ENCODE results near the gene ZNF418.
"Not testable (repeated sequence)": the region's sequence is repeated elsewhere in the genome, so short reads cannot be mapped to it uniquely, and the experiment has no call there.

ZNF418 gene

DNA sequence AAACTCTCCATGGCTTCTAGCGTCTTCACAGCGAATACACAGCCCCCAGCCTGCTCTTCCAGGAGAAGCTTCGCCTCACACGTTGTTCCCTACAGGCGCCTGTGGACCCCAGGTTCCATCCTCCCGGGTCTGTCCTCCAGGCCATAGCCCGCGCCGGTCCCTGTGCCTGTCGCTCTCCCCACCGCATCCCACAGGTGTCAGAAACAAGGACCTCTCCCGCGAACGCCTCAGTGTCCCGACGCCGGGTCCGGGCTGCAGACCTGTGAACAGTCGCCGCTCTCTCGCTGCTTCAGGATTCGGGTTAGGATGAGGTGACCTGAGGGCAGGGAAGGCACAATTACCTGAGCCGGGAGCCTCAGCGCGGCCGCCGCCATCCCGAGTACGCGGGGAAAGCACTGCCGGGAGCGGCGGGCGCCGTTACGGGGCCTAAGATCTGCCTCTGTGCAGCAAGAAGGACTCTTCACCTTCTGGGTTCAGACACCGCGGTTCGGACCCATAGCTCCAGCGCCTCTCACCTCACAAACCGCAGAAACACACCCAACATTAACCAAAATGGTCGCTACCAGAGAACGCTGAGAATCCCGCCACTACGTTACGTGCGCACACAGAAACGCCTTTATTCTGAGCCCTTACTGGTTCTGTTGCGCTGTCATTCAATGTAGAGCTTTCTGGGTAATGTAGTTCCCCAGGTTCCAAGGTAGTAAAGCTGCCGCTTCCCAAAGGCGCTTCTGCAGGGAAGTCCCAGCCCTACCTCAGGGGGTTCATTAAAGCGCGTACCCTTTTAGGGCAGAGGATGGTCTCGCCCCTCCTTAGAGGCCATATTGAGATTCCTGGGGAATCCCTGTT is at the start of gene ZNF418:
Gene ZNF418 (minus strand): TSS at position 583 of the 846 bp plus-strand sequence. CDS start 1,580 bp downstream, outside the sequence.
- no peak for DNase-seq

DNA sequence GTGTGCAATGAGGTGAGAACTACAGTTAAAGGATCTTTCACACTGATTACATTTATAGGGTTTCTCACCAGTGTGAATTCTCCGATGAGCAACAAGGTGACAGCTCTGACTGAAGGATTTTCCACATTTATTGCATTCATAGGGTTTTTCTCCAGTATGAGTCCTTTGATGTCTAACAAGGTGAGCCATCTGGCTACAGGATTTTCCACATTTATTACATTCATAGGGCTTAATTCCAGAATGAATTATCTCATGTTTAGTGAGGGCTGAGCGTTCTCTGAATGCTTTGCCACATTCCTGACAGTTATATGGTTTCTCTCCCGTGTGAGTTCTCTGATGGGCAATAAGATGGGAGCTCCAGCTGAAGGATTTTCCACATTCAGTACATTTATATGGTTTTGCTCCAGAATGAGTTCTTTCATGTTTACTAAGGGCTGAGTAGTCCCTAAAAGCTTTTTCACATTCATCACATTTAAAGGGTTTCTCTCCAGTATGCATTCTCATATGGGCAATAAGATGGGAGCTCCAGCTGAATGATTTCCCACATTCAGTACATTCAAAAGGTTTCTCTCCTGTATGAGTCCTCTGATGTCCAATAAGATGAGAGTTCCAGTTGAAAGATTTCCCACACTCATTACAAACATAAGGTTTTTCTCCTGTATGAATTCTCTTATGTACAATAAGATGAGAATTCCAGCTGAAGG is 43.5 kb upstream of the ZNF418 start:
- DNase-seq = no peak

DNA sequence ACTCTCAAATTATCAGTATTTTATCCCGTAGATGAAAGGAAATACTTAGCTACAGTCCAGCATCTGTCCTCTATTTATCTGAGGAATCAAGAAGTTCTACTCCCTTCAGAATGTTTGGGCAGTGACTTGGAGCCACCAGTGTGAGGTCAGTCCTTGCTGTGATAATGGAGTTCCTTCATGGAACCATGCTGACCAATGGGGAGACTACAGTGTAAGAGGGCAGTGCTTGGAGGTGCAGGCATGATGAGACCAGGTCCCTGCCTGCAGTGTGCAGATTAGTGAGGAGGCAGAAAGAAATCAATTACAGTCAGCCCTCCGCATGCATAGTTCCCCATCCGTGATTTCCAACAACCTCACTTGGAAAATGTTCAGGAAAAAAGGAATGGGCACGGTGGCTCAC is 39.2 kb upstream of the ZNF418 start, which contains the start of gene C19orf18:
Gene C19orf18 (minus strand): TSS at position 101 of the 400 bp plus-strand sequence. CDS start 102 bp downstream, outside the sequence.
- no peak for DNase-seq

DNA sequence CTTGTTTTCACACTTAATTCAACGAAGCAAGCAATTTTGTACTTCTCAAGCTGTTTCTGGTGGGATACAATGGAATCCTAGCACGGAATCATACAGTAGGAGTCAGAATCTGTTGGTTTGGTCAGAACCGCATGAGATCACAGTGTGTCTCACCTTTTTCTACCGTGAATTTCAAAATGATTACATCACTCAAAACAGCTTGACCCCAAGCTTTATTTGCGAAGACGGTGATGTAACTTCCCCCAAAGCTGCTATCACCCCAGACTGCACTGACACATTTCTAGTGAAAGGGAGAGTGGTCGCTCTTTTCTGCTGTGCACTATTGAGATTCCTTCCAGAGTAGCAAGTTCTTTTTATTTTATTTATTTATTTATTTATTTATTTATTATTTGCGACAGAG is 29.6 kb upstream of the ZNF418 start:
- DNase-seq = no peak

DNA sequence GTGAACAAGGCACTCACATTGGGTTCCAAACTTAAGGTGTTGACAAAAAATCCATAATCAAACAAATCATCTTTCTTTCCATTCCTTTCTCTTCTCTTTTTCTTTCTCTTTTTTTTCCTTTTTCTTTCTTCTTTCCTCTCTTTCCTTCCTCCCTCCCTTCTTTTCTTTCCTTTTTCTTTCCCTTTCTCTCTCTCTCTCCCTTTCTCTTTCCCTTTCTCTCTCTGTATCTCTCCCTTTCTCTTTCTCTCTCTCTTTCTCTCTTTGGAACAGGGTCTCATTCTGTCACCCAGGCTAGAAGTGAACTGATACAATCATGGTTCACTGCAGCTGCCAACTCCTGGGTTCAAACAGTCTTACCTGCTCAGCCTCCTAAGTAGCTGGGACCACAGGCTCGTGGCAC is 26.6 kb upstream of the ZNF418 start:
- no peak for DNase-seq

DNA sequence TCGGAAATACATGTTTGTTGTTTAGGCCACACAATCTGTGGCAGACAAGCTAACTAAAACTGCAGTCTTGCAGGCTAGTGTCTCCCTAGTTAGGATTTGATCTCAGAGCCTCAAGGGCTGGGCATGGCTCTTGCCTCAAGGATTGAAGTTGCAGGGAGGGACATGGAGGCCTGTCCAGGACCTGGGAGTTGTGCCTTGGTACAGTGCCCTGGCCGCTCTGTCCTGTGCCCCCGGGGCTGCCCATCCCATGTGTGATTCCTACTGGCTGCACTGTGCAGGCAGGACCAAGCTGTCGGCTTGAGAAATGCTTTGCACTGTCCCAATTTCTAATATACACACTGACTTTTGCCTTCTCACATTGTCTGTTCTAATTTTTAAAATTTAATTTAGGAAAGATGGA is 19.8 kb upstream of the ZNF418 start:
- no peak for DNase-seq

DNA sequence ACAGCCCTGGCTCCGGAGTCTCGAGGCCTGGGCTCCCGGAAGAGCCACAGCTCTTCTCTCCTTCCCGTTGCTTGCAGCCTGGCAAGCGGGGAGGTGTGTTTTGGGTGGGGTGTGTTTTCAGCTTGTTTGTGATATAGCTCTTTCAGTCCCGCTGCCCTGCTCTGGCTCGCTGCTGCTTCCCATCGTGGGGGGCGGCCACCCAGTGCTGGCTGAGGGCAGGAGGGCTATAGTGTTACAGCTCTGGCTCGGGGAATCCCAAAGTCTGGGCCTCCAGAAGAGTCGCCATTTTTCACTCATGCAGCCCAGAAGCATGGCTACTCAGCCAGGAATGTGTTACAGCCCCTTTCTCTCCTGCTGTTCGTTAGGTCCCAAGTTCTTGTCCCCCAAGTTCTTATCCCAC is 14.5 kb upstream of the ZNF418 start:
- DNase-seq = no peak

DNA sequence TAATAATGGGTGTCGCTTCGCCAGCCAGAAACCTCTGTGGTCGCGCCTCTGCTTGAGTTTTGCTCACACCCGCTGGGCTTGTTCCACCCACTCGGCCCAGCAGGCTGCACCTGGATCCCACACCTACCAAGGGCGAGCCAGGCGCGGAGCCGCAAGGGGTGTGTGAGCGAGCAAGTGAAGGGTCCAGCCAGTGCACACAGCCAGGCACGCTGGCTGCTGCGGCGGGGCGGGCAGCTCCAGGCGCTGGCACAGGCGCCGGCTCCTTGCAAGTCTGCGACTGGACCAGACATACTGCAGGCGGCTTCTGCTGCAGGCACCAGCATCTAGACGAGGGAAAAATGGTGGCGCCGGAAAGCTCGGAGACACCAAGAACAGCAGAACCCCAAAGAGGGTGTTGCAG is 14.1 kb upstream of the ZNF418 start:
- no peak for DNase-seq

DNA sequence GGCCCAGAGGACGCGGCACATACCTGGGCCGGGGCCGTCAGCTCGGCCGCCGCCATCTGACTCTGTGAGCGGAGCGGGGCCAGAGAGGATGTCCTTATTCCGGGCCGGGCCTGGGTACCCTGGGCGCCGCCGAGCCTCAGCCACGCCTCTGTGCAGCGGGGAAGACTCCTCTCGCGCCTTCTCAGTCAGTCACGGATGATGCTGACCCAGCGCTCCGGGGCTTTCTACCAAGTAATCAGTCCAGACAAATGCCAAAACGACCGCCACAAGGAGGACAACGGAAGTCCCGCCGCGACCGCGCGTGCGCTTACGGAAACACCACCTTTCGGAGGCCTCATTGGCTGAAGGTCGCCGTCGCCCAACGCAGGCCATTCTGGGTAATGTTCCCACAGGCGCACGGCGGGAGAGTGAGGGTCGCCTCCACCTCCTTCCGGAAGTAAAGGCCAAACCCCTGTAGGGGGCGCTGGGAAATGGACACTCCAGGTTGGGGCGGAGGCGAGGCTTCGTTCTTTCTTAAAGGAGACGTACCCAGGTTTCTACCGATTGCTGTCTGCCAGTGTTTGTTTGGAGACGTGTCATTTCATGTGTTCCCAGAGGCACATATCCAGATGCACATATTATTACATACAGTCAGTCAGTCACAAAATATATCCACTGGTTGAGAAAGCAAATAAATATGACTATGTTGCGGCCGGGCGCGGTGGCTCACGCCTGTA is 12.4 kb upstream of the ZNF418 start, which contains the start of gene ZNF256:
Gene ZNF256 (minus strand): TSS at position 288 of the 716 bp plus-strand sequence. CDS start 232 bp downstream, at position 56.
- DNase-seq = no peak

DNA sequence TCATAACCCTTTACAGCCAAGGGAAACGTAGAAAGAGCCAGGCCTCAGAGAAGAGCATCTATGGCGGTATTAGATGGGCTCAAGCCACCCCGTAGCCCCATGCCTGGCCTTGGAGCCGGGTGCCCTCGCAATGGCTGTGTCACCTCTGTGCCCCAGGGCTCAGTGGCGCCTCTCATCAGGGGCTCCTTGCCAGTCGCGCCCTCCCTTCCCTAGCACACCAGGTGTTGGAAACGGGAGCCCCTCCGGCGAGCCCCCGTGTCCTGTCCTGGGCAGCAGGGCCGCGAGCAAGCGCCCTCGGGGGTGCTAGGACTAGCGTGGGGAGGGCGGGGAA is 11.9 kb upstream of the ZNF418 start:
- no peak for DNase-seq

DNA sequence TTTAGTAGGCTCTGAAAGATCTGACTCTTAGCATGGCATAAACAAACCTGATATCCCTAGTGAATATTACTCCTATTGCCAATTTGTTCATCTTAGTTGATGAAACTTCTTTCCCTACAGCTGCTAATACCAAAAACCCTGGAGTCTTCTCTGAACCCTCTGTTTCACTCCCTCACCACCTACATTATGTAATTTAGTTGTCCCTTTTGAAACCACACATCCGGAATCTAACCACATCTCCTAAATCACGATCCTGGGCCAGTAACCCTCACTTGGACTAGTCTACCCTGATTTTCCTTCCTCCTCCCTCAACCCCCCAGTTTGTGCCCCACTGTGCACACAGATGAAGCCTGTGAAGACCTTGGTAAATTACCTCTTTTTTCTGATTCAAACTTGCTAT is 11.1 kb upstream of the ZNF418 start:
- DNase-seq = no peak

DNA sequence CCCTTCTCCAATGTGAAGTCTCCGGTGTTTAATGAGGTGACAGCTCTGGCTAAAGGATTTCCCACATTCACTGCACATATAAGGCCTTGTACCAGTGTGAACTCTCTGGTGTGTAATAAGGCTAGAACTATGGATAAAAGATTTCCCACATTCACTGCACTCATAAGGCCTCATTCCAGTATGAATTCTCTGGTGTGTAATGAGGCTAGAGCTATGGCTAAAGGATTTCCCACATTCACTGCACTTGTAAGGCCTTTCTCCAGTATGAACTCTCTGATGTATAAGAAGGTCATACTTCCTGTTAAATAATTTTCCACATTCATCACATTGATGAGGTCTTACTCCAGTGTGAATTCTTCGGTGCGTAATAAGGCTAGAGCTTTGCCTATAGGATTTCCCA is 6.4 kb upstream of the ZNF418 start:
- no peak for DNase-seq

DNA sequence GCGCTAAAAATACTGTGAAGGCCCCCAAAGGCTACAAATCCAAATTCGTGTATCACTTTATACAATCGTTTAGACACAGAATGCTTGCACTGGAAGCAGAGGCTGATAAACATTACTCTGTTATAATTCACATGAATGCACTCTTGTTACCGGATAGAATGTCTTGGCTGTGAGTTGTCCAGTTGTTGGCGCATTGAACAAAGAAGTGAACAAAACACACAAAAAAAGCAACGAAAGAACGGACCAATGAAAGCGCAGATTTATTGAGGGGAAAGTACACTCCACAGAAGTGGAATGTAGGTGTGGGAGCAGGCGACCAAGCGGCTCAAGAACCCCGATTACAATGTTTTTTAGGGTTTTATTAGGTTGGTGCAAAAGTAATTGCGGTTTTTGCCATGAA is 529 bp upstream of the ZNF418 start:
- DNase-seq = no peak

DNA sequence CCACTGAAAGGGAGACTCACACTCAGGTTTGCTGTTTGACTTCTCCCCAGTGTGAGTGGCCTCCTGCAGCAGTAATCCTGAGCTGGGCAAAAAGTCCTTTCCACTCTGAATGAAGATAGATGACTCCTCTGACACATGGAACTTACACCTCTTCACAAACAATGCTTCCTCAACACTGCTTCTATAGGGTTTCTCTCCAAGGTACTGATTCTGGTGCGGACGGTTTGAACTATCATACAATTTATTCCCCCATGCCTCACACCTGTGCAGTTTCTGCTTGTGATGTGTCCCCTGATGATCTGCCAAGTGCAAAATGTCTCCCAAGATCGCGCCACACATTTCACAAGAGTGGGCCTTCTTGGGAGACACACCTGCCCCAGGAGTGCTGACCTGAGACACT is 7.6 kb downstream of the ZNF418 start:
- no peak for DNase-seq

DNA sequence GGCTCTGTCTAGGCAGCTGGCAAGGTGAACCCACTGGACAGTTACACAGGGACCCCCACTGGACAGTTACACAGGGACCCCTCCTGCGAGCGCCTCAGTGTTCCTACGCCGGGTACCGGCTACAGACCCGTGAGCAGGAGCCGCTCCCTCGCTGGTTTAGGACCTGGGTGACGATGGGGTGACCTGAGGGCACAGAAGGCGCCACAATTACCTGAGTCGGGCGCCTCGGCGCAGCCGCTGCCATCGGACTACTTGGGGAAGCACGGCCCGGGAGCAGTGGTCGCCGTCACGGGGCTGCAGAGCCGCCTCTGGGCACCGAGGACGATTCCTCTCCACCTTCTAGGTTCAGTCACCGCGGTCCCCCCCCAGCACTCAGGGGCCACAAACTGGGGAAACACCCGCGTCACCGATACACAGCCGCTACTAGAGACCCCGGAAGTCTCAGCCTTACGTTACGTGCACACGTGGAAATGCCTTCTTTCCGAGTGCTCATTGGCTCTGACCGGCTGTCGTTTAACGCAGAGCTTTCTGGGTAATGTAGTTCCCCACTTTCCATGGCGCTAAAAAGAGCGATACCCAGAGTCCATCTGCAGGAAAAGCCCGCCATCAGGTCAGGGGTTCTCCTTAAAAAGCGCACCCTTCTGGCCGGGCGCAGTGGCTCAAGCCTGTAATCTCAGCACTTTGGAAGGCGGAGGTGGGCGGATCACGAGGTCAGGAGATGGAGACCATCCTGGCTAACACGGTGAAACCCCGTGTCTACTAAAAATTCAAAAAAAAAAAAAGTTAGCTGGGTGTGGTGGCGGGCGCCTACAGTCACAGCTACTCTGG is 18.8 kb downstream of the ZNF418 start, which contains the start of gene ZNF417:
Gene ZNF417 (minus strand): TSS at position 425 of the 828 bp plus-strand sequence. CDS start 181 bp downstream, at position 244.
- not testable (repeated sequence) for DNase-seq

DNA sequence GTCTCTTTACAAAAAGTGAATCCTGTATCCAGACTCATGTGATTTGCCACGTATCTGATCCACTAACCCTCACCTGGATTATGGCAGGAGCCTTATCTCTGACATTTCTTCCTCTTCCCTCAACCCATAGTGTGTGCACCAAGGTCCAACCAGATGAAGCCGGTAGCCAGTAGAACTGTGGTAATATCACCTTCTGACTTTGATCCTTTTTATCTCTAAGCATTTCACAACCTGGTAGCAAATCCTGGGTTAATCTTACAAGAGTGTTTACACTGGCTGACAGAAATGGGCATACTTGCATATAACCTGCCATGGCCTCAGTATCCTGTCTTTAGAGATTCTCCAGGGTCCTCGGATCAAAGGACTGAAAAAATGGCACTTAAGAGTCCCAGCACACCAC is 20.7 kb downstream of the ZNF418 start:
- no peak for DNase-seq

DNA sequence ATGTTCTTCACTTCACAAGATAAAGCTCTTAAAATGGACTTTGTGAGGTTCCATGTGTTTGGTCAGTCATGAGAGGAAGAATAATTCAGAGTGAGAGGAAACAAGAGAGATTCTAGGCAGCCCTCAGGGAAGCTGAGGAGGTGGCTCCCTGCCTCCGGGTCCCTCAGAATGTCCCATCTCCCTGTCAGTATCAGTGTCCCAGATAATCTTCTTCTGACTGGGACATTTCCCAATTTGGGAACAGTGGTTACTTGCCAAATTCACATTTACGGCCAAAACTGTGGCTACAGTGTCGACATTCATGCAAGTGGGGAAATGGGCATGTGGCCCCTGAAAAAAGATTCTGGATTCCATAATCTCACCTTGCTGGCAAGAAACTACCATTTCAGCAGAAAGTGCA is 27.8 kb downstream of the ZNF418 start:
- no peak for DNase-seq

DNA sequence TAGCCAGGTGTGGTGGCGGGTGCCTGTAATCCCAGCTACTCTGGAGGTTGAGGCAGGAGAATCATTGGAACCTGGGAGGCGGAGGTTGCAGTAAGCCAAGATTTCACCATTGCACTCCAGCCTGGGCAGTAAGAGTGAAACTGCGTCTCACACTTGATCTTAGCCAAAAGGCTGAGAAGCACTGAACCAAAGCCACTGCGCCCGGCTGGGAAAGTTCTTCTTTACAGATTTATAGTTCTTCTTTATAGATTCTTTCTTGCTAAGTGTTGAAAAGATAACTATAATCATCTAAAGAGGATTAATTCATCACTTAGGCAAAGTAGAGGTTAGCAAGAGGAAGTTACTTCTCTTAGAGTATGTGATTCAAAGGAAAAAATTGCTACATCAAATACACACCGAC is 29.9 kb downstream of the ZNF418 start:
- DNase-seq = no peak

DNA sequence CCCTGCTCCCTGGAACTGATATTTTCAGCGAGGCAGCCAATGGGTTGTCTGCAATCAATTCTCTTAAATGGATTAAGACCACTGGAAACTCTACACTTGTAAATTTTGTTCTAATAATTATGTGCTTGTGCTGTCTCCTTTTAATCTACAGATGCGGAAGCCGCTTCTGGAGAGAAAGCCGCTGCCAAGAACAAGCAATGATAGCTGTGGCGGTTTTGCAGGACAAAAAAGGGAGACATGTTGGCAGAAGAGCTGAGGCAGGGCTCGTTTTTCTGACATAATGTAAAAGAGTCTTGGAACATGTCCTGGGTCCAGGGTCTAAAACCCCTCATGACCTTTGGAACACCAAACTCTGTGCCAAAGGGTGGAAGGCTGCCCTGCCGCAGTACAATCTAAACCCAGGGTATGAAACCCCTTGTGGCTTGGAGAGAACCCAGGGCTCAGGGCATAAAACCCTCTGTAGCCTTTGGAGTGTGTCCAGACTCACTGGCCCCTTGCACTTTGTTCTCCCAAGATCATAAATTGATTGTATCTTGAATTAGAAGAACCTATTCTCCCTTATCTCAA is 31.5 kb downstream of the ZNF418 start:
- DNase-seq = no peak

DNA sequence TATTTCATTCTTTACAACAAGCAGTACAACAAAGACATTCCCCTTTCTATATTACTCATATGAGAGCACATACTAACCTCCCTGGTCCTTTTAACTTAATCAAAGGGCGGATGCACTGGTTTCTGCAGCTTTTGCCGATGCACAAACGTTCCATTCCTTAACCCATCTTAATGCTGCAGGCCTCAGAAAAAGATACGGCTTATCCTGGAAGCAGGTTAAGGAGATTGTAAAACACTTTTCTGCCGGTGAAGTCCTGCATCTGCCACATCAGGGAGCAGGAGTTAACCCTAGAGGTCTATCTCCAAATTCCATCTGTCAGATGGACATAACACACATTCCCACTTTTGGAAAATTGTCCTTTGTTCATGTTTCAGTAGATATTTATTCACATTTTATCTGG is 34.9 kb downstream of the ZNF418 start:
- DNase-seq = no peak

DNA sequence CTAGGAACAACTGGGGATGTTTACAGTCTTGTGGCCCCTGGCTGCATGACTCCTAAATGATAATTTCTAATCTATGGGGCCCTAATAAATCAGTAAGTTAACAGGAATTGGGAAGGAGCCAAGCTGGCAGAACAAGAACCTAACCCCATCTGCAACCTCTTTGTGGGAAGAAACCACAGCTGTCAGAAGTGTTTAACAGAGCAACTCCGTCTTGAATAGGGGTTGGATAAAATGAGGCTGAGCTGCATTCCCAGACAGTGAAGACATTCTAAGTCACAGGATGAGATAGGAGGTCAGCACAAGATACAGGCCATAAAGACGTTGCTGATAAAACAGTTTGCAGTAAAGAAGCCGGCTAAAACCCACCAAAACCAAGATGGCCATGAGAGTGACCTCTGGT is 44.5 kb downstream of the ZNF418 start:
- DNase-seq = not testable (repeated sequence)
